ENCODE data around the gene TCP11L1.

TCP11L1 gene, protein sequence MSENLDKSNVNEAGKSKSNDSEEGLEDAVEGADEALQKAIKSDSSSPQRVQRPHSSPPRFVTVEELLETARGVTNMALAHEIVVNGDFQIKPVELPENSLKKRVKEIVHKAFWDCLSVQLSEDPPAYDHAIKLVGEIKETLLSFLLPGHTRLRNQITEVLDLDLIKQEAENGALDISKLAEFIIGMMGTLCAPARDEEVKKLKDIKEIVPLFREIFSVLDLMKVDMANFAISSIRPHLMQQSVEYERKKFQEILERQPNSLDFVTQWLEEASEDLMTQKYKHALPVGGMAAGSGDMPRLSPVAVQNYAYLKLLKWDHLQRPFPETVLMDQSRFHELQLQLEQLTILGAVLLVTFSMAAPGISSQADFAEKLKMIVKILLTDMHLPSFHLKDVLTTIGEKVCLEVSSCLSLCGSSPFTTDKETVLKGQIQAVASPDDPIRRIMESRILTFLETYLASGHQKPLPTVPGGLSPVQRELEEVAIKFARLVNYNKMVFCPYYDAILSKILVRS

DNA sequence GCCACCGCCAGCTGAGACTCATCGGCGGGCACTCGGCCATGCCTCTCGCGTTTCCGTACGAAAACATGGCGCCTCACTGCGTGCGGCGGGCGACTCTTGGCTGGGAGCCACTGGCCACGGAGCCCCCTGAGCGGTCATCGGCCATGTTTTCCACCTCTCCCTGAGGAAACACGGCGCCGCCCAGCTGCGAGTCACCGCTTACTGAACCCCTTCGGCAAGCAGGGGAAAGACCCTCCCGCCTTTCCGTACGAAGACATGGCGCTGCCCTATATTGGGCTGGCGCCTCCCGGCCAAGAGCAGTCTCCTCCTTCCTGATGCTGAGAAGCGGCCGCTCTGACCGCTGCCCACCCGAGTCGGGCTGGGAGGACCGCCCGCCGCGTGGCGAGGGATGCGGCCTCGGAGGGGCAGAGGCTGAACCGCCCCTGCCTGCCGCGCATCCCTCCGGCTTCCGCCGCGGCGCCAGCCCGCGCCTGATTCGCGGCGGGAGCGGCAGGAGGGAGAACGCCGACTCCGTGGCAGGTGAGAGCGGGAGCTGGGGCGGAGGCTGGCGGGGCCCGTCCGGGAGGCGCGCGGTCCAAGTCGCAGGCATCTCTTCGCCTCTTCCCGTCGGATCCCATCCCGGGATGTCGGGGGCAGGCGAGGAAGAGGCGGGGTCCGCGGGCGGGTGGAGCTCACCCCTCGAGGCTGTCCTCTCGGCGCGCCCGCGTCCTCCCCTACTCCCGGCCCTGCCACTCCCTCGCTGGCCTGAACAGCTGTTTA is at the start of gene TCP11L1:
TCP11L1 (plus strand) TSS at position 299 of the 759 bp plus-strand sequence. CDS start 4,202 bp downstream, outside the sequence.
- in situ Hi-C loops (cut with HindIII; ENCODE audit: low sequenced_read_pairs), result no loop called here

DNA sequence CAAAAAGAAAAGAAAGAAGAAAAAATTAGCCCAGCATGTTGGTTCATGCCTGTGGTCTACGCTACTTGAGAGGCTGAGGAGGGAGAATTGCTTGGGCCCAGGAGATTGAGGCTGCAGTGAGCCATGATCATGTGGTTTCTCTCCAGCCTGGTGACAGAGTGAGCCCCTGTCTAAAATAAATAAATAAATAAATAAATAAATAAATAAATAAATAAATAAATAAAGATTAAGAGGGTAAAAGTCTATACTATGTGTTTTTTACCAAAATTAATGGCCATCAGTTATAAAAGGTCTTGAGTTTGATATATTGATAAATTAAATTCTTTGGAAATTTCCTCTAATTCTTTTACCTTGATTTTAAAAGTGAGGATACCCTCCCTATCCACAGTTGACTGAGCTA is 48.9 kb upstream of the TCP11L1 start:
- in situ Hi-C loops (cut with HindIII; ENCODE audit: low sequenced_read_pairs), result no loop called here

DNA sequence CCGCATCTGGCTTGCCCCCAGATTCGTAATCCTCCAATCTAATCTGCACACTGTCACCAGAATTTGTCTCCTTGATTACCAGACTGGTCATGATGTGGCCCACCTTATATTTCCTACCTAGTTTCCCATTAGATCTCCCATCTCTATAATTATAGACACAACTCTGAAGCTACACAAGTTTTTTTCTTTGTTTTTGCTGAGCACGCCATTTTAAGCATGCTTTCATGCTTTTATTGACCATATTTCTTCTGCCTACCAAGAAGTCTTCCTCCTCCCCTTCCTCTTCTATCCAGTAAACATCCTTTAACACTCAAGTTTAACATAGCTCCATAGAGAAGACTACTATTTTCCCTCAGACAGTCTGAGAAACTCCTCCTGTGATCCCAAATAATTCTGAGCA is 47.9 kb upstream of the TCP11L1 start:
- in situ Hi-C loops (cut with HindIII; ENCODE audit: low sequenced_read_pairs), result no loop called here

DNA sequence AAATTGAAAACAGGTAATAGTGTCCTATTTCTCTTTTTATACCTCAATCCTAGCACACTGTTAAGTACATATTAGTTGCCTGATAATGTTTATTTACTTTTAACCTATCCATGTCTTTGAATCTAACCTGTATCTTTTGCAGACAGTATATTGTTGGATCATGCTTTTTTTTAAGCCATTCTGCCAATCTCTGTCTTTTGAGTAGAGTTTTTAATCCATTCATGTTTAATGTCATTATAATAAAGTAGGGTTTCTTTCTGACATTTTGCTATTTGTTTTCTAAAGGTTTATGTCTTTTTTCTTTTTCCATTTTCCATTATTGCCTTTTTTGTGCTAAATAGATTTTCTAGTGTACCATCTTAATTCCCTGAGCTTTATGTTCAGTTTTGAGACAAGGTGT is 47.5 kb upstream of the TCP11L1 start:
- in situ Hi-C loops (cut with HindIII; ENCODE audit: low sequenced_read_pairs), result no loop called here

DNA sequence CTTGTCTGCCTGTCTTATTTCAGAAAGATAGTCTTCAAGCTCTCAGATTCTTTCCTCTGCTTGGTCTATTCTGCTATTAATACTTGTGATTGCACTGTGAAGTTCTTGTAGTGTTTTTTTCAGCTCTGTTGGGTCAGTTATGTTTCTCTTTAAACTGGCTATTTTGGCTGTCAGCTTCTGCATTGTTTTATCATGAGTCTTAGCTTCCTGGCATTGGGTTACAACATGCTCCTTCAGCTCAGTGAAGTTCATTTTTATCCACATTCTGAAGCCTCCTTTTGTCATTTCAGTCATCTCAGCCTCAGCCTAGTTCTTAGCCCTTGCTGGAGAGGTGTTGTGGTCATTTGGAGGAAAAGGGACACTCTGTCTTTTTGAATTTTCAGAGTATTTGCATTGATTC is 39.2 kb upstream of the TCP11L1 start:
- in situ Hi-C loops (cut with HindIII; ENCODE audit: low sequenced_read_pairs), result no loop called here

DNA sequence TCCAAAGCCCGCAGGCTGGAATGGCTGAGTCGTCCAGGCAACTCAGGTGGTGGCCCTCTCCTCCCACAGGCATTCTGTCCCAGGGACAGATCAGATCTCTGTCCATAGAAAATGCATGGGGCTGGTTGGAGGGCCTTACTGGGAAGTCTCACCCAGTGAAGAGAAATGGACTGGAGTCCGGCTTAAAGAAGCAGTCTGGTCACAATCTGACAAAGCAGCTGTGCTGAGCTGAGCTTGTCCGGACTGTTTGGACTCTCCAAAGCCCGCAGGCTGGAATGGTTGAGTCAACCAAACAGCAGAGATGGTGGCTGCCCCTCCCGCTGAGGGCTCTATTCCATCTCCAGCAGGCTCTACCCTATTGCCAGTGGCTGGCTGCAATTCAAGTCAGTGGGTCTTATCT is 38.1 kb upstream of the TCP11L1 start:
- in situ Hi-C loops (cut with HindIII; ENCODE audit: low sequenced_read_pairs), result no loop called here

DNA sequence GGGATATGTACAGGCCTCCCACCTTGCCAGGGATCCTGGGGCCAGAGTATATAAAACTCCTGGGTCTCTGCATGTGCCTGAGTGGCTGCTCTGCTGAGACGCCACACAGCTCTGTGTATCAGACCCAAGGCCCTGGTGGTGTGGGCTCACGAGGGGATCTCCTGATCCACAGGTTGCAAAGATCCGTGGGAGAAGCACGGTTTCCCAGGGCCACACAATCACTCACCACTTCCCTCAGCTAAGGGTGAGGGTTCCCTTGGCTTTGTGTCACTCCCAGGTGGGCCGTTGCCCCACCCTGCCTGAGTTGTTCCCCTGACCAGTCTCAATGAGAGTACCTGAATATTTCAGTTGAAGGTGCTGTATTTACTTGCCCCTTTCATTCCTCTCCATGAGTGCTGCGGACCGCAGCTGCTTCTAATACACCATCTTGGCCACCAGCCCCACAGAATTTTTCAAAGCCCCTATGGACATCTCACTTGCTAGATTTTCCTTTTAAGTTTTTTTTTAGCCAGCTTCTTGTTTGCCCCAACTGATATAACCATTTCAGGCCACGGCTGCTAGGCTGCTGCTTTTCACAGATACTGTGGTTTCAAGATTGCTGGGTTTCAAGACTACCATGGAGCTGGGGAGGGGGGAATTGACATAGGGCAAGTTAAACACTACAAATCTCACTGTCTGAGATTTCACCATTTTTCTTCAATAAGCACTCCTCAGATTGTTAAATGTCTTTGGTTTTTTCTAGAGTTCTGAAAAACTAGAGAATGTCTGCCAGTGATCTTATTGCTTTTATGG is 37.4 kb upstream of the TCP11L1 start:
- in situ Hi-C loops (cut with HindIII; ENCODE audit: low sequenced_read_pairs), result no loop called here

DNA sequence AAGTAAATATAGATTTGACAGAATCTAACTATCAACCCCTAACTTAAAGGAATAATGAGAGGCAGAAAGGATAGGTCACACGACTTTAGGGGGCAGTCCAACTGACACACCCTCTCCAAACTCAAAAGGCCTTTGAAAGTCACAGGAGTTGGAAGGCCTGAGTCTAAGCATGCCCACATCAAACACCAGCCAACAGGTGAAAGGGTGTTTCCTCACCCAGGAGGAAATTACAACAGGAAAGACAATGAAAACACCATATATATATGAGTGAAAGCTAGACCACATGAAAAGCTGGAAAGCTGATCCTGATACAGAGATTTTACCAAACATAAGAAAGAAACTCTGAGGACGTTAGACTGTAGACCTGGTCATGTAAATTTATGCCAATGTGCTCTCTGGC is 34.2 kb upstream of the TCP11L1 start:
- in situ Hi-C loops (cut with HindIII; ENCODE audit: low sequenced_read_pairs), result no loop called here

DNA sequence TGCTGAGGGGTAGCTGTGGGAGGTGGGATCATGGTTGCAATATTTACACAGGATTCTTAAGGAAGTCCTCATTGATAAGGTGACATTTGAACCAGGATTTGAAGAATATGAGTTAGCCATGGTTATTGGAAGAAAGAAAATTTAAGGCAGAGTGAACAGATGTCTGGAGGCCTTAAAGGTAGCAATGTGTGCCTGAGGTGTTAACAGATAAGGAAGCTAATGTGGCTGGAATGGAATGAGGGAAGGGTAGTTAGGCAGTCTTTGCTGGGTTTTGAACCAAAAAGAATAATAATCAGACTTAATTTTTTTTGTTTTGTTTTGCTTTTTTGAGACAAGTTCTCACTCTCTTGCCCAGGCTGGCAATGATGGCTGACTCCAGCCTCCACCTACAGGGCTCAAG is 33.4 kb upstream of the TCP11L1 start:
- in situ Hi-C loops (cut with HindIII; ENCODE audit: low sequenced_read_pairs), result no loop called here

DNA sequence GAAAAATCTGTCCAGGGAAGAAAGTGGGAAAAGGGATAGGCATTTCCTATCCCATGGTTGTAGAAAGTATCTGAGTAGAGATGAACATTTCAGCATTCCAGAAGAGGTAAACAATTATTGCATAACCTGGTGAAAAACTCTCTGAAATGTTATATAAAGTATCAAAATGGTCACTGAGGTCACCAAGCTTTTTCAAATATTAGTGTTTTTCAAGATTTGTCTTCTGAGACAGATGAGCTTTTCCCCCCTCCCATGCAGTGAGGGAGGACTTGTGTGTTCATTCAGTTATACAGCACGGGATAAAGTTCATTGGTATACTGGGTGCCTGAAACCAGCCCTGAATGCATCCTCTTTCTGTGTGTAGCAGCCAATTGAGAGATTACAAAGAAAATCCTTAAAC is 25.6 kb upstream of the TCP11L1 start:
- in situ Hi-C loops (cut with HindIII; ENCODE audit: low sequenced_read_pairs), result no loop called here

DNA sequence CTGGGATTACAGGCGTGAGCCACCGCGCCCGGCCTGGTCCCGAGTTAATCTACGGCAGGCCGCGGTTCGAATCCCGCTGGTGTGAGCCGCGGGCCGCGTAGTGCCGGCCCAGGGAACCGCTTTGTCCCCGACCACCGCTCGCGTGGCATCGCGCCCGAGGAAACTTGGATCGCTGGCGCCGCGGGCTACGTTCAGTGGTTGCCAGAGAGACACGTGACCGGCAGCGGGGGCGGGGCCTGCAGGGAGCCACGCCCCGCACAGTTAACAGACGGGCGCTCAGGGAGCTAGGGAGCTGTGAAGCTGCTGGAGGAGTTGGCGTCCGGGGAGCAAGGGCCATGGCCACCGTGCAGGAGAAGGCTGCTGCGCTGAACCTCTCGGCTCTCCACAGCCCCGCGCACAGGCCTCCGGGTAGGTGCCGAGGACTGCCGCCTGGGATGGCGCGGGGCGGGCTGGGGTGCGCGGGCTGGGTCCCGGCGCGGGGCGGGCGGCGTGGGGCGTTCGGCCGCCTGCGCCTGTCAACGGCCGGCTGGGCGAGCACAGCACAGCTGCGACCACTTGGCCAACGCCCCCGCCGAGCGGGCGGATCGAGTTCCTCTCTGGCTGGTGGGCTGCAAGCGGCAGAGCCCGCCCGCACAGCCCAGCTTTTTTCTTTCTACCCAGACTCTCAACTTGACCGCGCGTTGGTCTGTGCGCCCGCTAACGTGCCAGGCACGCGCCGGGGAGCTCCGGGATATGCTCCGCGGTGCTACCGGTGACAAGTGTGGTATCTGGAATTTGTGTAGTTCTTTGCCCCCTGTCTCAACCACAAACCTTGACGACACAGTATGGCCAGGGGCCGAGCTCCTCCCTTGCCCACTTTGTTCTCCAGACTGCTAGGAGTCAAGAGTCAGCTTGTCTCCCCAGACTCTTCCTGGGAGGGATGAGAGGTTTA is 23.5 kb upstream of the TCP11L1 start, which contains the start of gene DEPDC7:
DEPDC7 (plus strand) TSS at position 258 of the 931 bp plus-strand sequence; CDS start at position 336, 78 bp downstream.
- in situ Hi-C loops (cut with HindIII; ENCODE audit: low sequenced_read_pairs), result no loop called here

DNA sequence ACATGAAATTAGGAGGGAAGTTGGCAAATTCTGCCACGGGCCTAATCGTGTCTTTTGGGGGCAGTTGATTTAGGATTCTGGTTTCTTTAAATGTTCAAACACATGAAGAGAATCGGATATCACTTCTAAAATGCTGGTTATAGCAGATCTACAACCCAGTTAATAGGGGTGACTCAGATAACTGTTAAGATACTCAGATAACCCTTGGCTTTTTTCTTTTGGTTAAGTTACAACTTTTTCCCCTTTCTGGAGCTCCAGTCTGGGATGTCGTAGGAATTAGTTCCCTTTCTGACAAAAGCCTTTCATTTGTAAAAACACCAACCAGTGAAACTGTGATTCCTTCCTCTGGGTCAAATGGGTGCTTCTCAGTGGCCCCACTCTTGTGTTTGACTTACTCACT is 22.7 kb upstream of the TCP11L1 start:
- in situ Hi-C loops (cut with HindIII; ENCODE audit: low sequenced_read_pairs), result no loop called here

DNA sequence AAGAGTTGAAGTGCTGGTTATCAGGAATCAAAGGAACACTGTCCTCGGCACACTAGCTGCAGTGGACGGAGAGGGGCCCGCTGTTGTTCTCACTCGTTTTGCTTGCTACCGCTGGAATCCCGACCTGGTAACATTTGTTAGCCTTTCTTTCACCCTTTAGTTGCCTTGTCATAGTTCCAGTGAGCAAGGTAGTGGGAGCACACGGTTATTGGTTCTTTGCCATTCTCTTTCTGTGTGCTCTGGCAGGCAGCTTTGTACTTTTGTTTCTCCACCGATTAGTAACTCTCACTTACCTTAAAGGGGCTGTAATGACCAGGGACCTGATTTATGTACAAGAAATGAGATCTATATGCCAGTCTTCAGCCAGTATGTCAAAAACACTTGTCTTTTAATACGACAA is 21.9 kb upstream of the TCP11L1 start:
- in situ Hi-C loops (cut with HindIII; ENCODE audit: low sequenced_read_pairs), result no loop called here

DNA sequence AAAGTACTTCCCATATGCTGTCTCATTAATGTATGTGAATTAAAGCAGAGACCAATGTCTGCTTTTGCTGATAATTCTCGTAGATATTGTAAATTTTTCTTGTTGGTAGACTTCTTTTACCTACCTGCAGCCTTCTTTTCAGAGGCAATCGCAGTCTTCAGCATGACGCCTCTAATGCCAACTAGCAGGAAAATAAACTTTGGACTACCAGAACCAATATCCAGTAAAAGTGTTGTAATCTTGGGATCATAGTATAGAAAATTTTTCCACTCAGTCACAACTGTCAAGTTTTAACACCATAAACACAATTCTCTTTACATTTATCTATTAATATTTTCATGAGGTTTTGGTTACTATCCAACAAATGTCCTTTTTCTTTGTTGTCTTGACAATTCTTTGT is 21.4 kb upstream of the TCP11L1 start:
- in situ Hi-C loops (cut with HindIII; ENCODE audit: low sequenced_read_pairs), result no loop called here

DNA sequence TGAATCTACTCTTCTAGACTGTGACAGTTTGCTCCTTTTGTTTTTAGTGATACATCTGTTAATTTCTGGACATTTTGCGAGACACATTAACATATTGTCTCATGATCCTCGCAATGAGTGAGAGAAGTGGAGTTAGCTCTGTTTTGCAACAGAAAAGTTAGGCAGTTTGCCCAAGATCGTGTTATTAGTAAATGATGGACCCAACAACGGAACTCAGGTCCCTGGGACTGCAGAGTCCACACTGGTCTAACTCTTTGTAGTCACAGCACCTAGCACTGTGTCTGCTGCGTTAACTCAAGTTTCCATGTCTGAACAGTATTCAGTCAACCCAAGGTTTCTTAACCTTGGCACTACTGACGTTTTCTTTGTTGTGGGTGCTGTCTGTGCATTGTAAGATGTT is 20.5 kb upstream of the TCP11L1 start:
- in situ Hi-C loops (cut with HindIII; ENCODE audit: low sequenced_read_pairs), result no loop called here

DNA sequence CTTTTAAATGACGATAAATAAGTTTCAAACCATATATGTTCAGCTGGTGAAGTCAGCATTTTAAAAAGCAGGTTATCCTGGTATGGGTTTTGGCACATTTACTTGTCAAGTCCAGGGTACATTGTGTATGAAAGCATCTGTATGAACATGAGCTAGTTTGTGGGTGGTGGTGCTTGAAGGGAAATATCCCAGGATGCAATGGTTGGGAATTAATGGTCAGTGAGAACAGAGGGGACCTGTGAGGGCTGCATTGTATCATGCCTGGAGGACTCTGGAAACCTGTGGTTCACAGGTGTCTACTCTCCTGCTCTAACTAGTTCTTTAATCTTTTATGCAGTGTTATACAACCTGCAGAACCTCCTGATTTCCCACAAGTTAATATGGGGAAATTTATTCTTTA is 17.9 kb upstream of the TCP11L1 start:
- in situ Hi-C loops (cut with HindIII; ENCODE audit: low sequenced_read_pairs), result no loop called here

DNA sequence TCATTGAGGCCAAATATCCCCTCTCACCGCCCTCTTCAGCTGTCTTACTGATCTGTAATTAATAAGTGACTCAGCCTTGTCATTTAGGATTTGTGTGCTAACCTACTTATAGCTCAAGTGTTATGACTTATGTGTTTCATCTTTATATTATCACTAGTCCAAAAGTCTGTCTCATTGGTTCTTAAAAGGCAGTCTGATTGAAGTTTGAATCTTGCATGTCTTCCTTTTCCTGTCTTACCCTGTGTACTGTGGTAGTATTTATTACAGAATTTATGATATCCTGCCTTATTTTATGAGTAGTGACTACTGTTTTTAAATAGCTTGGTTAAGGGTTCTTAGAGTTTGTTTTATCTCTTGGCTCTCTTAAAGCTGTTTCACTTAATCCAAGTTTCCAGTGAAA is 17.4 kb upstream of the TCP11L1 start:
- in situ Hi-C loops (cut with HindIII; ENCODE audit: low sequenced_read_pairs), result no loop called here

DNA sequence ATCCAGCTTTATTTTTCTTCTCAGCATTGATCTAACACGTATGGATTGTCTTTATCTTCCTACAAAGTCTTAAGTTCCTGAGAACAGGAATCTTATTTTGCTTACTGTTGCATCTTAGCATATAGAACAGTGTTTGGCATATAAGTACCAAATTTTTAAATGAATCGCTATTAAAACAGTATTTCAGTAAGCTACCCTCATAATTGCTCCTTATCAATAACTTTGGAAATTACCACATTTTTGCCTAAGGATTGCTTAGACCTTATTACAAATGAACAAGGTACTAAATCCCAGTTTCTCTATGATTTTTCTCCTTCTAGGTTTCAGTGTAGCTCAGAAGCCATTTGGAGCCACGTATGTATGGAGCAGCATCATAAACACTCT is 14.0 kb upstream of the TCP11L1 start:
- in situ Hi-C loops (cut with HindIII; ENCODE audit: low sequenced_read_pairs), result no loop called here

DNA sequence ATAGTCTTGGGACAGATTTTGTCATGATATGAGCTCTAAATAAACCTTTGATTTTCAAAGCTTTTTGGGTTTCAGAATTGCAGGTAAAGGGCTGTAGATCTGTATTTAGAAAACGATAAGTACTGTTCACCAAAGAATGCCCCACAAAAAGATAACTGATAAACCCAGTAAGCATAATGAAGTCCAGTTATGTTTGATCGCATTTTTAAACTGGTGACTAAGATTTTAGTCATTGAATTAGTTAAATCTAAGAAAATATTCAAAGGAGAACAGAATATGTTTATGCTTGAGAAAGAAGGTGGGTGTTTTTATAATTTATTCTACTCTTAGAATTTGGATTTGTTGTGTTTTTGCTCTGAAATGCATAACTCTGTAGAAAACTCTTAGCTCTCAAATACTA is 12.1 kb upstream of the TCP11L1 start:
- in situ Hi-C loops (cut with HindIII; ENCODE audit: low sequenced_read_pairs), result no loop called here

DNA sequence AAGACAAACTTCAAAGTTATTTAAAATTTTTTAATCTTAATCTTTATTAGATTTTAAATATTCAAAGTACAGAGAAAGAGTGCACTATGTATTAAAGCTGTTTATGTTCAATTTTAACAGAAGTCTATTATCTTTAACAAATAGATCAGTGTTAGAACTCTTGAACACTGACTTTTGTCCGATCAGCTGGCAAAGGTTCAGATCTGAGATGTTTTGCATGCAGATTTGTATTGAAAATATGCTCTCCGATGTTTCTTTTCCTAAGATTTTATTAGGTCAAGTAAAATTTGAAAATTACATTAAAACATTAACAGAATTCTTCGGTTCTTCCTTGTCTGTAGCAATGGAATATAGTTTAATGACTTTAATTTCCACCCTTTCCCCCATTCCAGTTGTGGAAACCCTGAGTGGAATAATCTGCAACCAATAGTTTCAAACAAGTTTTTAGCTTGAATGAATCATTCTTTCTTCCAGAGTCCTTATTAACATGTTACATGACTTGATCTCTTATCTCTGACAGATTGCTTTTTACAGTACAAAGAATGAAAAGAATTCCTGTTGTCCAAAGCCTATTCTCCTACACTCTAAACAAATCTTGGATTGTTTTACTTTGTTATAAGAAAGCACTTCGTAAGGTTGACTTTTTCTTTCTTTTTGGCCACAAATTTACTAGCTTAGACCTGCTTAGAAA is 11.4 kb upstream of the TCP11L1 start:
- in situ Hi-C loops (cut with HindIII; ENCODE audit: low sequenced_read_pairs), result no loop called here

Data from DLD1 (cell line).